Upper lobe of left lung (tissue), 6 donors: Measurements from ENCODE around the gene APBB2. TPM values are rescaled to one million over a fixed set of nuclear protein-coding genes. Genes with fewer than 3 reads are reported as not detected.

Experiments
- ATAC-seq, 2 donors: fragments of 200-7000 bp; cut with Tn5 transposase; one replicate each; pipeline ENCODE4 v1.9.1; 2022; ENCODE audit warnings: mild to moderate bottlenecking in 2 of 2, moderate library complexity in 2 of 2; ENCODE audit not compliant: low FRiP score in 2 of 2
- DNase-seq, 2 donors: peaks; one replicate each; pipeline ENCODE4 v3.0.0-alpha.2; 2019 to 2020
- H3K27ac ChIP-seq, 4 donors: fragments of 200-600 bp; sonication (generic); one replicate each; pipeline ENCODE4 v1.5.1; 2016 to 2019
- H3K27me3 ChIP-seq, 4 donors: fragments of 200-600 bp; sonication (generic); one replicate each; pipeline ENCODE4 v1.5.1; 2017 to 2019
- H3K36me3 ChIP-seq, 4 donors: fragments of 200-600 bp; sonication (generic); one replicate each; pipeline ENCODE4 v1.5.1; 2016 to 2019
- H3K4me1 ChIP-seq, 4 donors: fragments of 200-600 bp; sonication (generic); one replicate each; pipeline ENCODE4 v1.5.1; 2018 to 2019
- H3K4me3 ChIP-seq, 4 donors: fragments of 200-600 bp; sonication (generic); one replicate each; pipeline ENCODE4 v1.5.1; 2017 to 2019; ENCODE audit warnings: mild to moderate bottlenecking in 2 of 4, moderate library complexity in 1 of 4
- H3K9me3 ChIP-seq, 4 donors: fragments of 200-600 bp; sonication (generic); one replicate each; pipeline ENCODE4 v1.5.1; 2018 to 2019
- EP300 ChIP-seq, 4 donors: sonication (generic); formaldehyde crosslinking; IDR thresholded peaks; one replicate each; pipeline ENCODE4 v1.5.1; 2017; ENCODE audit warnings: antibody characterized with exemption in 4 of 4, control low read depth in 2 of 4
- POLR2A ChIP-seq, 4 donors: fragments of 450-650 bp; IDR thresholded peaks; one replicate each; pipeline ENCODE4 v1.5.1; 2016 to 2017; ENCODE audit warnings: antibody characterized with exemption in 4 of 4, mild to moderate bottlenecking in 2 of 4
- POLR2AphosphoS5 ChIP-seq, 2 donors: sonication (generic); formaldehyde crosslinking; IDR thresholded peaks; one replicate each; pipeline ENCODE4 v1.5.1; 2017; ENCODE audit warnings: antibody characterized with exemption in 2 of 2
- WGBS, 2 donors: methylation state at CpG; one replicate each; pipeline ENCODE4 v1.1.5; 2017 to 2018; 5-methylcytosine and 5-hydroxymethylcytosine counted together
- total RNA-seq, 6 donors: library from RNA; depleted of rRNA in 4 of 6; stranded (reverse); fragments of >200 nt in 4 of 6; gene quantifications; one replicate each; pipeline versions ENCODE4 v1.1.0 to v1.2.1, GENCODE V29; 2016 to 2021
- TF ChIP-seq, protein P1 (sequence below), 6 experiments: fragments of 450-650 bp in 4 of 6; fragments of 200-600 bp in 2 of 6; sonication (generic) in 2 of 6; IDR thresholded peaks; one replicate each; pipeline ENCODE4 v1.5.1; 2016 to 2019; ENCODE audit warnings: antibody characterized with exemption in 6 of 6
- donor health status: DM: no; HTN: no; CAD: no; lungs with moderate emphysema.
- donor health status: DM: no; HTN: yes; CAD: no; lungs with severe emphysema.

Gene APBB2
- total RNA-seq, 6 donors from 2014 or later = 69.5 to 168 (median 102) TPM

GRCh38 chr4:41103657-41104056, 110.7 kb downstream of the APBB2 start:
- TF ChIP-seq POLR2A (IDR thresholded peaks at IDR 0.05) (no peak), EP300 (IDR thresholded peaks at IDR 0.05) (no peak), POLR2AphosphoS5 (IDR thresholded peaks at IDR 0.05) (no peak)
- TF ChIP-seq, protein P1, sequence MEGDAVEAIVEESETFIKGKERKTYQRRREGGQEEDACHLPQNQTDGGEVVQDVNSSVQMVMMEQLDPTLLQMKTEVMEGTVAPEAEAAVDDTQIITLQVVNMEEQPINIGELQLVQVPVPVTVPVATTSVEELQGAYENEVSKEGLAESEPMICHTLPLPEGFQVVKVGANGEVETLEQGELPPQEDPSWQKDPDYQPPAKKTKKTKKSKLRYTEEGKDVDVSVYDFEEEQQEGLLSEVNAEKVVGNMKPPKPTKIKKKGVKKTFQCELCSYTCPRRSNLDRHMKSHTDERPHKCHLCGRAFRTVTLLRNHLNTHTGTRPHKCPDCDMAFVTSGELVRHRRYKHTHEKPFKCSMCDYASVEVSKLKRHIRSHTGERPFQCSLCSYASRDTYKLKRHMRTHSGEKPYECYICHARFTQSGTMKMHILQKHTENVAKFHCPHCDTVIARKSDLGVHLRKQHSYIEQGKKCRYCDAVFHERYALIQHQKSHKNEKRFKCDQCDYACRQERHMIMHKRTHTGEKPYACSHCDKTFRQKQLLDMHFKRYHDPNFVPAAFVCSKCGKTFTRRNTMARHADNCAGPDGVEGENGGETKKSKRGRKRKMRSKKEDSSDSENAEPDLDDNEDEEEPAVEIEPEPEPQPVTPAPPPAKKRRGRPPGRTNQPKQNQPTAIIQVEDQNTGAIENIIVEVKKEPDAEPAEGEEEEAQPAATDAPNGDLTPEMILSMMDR (IDR thresholded peaks at IDR 0.05) = no peak
- H3K36me3 ChIP-seq = no peaks in the 10 kb centered on the region
- no peak for DNase-seq

GRCh38 chr4:41102414-41103092, 111.8 kb downstream of the APBB2 start:
- ATAC-seq (peak in 1 of 2 donors; percentile 30), DNase-seq (no peak)
- Histone ChIP-seq H3K4me1 (peaks cover 3 to 17% (median 12%) of the 10 kb centered on the region in 4 donors), H3K36me3 (no peaks in the 10 kb centered on the region), H3K4me3 (no peak overlapping the region), H3K9me3 (no peaks in the 10 kb centered on the region), H3K27ac (no peak overlapping the region), H3K27me3 (no peaks in the 10 kb centered on the region)
- TF ChIP-seq, protein P1 (IDR thresholded peaks at IDR 0.05) = no peak
- TF ChIP-seq EP300 (IDR thresholded peaks at IDR 0.05) (no peak), POLR2A (IDR thresholded peaks at IDR 0.05) (no peak), POLR2AphosphoS5 (IDR thresholded peaks at IDR 0.05) (no peak)
- WGBS, 2 donors = 46 to 59% methylated on average over 9 of the region's 9 CpGs

More at GRCh38 chr4:41103657-41104056, 110.7 kb downstream of the APBB2 start:
- no peaks in the 10 kb centered on the region for H3K9me3 ChIP-seq
- H3K4me3 ChIP-seq = no peak overlapping the region
- 86 to 89% methylated on average over 3 of the region's 3 CpGs for WGBS, 2 donors
- H3K27me3 ChIP-seq = no peaks in the 10 kb centered on the region
- no peak overlapping the region for H3K27ac ChIP-seq
- no peak for ATAC-seq
- peaks cover 2 to 11% (median 5%) of the 10 kb centered on the region in 4 donors for H3K4me1 ChIP-seq

DNA sequence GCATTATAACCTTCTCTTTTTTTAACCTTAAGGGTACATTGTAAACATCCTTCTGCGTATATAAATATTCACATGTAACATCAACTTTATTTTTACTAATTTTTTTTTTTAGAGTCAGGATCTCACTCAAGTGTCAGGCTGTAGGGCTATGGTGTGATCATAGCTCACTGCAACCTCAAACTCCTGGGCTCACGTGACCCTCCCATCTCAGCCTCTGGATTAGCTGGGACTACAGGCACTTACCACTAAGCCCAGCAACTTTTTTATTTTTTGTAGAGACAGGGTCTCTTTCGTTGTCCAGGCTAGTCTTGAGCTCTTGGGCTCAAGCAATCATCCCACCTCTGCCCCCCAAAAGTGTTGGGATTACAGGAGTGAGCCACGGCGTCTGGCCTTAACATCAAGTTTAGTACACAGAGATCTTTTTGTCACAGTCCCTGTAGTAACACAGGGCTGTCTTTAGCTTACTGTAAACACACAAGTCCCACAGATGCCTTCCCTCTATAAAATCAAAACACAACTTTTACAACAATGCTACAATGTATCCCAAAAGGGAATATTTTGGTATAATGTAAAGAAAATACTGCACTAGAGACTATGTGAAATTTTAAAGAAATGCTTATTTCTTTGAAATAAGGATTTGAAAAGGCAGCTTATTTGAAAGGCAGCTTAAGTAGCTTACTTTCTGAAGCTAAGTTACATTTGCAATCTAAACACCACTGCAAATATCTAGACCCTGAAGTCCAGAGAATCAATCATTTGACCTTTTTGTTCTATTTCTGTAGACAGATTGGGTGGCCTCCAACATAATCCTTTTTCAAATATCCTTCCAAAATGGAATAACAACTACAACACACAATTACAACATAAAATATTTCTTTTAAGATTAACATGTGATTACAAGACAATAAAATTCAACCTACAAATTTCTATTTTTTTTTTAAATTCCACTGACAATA, 116.0 kb downstream of the APBB2 start:
- DNase-seq (no peak), ATAC-seq (no peak)
- no peaks in the 10 kb centered on the region for H3K9me3 ChIP-seq
- TF ChIP-seq POLR2A (IDR thresholded peaks at IDR 0.05) = no peak
- no peak for TF ChIP-seq EP300 (IDR thresholded peaks at IDR 0.05)
- no peak for TF ChIP-seq POLR2AphosphoS5 (IDR thresholded peaks at IDR 0.05)
- TF ChIP-seq, protein P1 (IDR thresholded peaks at IDR 0.05) = no peak
- H3K4me3 ChIP-seq = no peak overlapping the region
- H3K36me3 ChIP-seq = no peaks in the 10 kb centered on the region
- H3K4me1 ChIP-seq = peaks cover 0 to 14% (median 10%) of the 10 kb centered on the region in 4 donors
- WGBS, 2 donors = 68 to 70% methylated on average over 5 of the region's 5 CpGs
- no peak overlapping the region for H3K27ac ChIP-seq
- H3K27me3 ChIP-seq = no peaks in the 10 kb centered on the region

DNA sequence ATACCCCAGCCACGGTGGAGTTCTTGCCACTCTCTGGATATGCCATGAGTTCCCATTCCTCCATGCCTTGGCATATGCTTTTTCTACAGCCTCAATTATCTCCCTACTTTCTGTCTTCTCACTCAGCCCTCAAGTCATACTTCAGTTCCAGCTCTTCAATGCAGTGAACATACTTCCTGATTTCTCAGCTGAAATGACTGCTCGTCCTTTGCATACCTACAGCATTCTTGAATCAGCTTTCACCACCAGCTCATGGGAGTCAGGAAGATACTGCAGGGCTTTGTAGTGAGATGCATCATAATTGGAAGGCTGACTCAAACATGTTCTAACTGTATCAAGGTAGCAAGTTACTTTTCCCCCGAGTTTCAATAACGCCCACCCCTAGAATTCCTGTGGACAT, 118.4 kb downstream of the APBB2 start:
- ATAC-seq = no peak
- peaks cover 0 to 11% (median 6%) of the 10 kb centered on the region in 4 donors for H3K4me1 ChIP-seq
- H3K36me3 ChIP-seq = no peaks in the 10 kb centered on the region
- H3K4me3 ChIP-seq = no peak overlapping the region
- no peaks in the 10 kb centered on the region for H3K9me3 ChIP-seq
- WGBS, 2 donors = 83 to 89% methylated on average over 4 of the region's 4 CpGs
- no peak overlapping the region for H3K27ac ChIP-seq
- H3K27me3 ChIP-seq = no peaks in the 10 kb centered on the region
- no peak for DNase-seq
- TF ChIP-seq, protein P1 (IDR thresholded peaks at IDR 0.05) = no peak
- no peak for TF ChIP-seq POLR2A (IDR thresholded peaks at IDR 0.05)
- TF ChIP-seq POLR2AphosphoS5 (IDR thresholded peaks at IDR 0.05) = no peak
- no peak for TF ChIP-seq EP300 (IDR thresholded peaks at IDR 0.05)
